Retinal pigment epithelial cell (primary cell): ENCODE results near the gene YAP1.

Experiments
- DNase-seq: peaks from one replicate; pipeline ENCODE4 v3.0.0-alpha.2; 2010; ENCODE audit warnings: low read depth
- H3K4me3 ChIP-seq: 2 replicates; pipeline ENCODE4 v1.5.1; 2011; ENCODE audit warnings: mild to moderate bottlenecking, low read length, control low read depth, moderate library complexity
- TF ChIP-seq, protein P1 (sequence below): conservative IDR thresholded peaks from 2 replicates; pipeline ENCODE4 v1.5.1; 2011; ENCODE audit warnings: low read depth, low read length, control low read depth, inconsistent platforms

Gene YAP1

DNA sequence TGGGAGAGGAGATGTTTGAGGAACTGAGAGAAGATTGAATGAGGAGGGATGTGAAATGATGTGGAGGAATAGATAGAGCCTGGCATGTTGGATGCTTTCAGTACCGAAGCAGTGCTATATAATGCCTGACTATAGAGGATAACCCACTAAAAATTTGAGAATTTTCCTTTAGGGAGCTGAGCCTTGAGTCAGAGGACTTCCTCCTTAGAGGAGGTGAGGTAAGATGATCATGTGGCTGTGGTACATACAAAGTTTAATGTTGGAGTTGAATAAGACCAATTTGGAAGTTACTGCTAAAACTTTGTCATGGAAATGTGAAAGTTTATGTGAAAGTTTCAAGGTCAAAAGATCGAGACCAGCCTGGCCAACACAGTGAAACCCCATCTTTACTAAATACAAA, 66.9 kb downstream of the YAP1 start:
- DNase-seq, result no peak

DNA sequence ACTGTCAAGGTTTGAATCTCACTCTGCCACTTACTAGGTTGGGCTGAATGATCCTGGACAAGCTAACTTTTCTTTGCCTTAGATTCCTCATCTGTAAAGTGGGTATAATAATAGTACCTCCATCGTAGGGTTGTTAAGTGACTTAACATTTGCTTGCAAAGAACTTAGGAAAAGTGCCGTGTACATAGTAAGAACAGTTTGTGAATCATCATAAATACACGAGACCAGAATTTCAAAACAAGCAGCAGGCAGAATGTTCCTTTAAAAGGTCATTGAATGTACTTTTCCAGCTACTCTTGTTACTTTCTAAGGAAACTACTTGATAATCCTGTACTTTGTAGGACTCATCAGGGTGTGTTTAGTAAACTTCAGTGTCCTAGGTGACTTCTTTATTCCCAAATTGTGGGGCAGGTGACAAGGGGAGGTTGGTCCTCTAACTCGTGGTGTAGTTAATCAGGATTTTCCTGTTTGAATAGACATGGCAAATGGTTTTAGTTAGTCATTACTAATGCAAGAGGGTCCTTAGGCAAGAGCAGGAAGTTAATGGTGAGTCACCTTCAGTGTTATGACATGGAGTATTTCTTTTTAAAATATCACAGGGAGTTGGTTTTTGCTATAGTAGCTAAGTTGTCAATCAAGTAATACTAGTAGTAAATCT, 67.9 kb downstream of the YAP1 start:
- DNase-seq, result peak; percentile 87
- no peak overlapping the region for H3K4me3 ChIP-seq
- TF ChIP-seq, protein P1, sequence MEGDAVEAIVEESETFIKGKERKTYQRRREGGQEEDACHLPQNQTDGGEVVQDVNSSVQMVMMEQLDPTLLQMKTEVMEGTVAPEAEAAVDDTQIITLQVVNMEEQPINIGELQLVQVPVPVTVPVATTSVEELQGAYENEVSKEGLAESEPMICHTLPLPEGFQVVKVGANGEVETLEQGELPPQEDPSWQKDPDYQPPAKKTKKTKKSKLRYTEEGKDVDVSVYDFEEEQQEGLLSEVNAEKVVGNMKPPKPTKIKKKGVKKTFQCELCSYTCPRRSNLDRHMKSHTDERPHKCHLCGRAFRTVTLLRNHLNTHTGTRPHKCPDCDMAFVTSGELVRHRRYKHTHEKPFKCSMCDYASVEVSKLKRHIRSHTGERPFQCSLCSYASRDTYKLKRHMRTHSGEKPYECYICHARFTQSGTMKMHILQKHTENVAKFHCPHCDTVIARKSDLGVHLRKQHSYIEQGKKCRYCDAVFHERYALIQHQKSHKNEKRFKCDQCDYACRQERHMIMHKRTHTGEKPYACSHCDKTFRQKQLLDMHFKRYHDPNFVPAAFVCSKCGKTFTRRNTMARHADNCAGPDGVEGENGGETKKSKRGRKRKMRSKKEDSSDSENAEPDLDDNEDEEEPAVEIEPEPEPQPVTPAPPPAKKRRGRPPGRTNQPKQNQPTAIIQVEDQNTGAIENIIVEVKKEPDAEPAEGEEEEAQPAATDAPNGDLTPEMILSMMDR, result no peak

More for the DNA sequence above, 66.9 kb downstream of the YAP1 start:
- TF ChIP-seq, protein P1, result no peak
- H3K4me3 ChIP-seq, result no peak overlapping the region

DNA sequence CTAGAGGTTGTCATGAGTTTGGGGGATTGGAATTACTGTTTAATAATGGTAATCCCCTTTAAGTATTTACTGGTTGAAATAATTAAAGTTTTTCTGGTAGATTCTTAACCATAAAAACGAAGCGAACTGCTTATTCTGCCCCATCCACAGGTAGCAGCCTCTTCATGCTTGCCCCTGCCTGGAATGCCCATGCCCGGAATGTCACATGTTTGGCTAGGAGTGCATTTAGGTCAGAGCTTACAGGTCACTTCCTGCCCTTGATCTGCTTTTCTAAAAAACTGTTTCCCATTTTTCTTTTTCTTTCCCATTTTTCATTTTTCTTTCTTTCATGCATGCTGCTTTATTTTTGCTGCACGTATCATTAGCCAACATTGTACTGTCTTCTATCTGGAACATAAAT, 69.1 kb downstream of the YAP1 start:
- no peak for DNase-seq
- TF ChIP-seq, protein P1, result no peak
- H3K4me3 ChIP-seq, result no peak overlapping the region

DNA sequence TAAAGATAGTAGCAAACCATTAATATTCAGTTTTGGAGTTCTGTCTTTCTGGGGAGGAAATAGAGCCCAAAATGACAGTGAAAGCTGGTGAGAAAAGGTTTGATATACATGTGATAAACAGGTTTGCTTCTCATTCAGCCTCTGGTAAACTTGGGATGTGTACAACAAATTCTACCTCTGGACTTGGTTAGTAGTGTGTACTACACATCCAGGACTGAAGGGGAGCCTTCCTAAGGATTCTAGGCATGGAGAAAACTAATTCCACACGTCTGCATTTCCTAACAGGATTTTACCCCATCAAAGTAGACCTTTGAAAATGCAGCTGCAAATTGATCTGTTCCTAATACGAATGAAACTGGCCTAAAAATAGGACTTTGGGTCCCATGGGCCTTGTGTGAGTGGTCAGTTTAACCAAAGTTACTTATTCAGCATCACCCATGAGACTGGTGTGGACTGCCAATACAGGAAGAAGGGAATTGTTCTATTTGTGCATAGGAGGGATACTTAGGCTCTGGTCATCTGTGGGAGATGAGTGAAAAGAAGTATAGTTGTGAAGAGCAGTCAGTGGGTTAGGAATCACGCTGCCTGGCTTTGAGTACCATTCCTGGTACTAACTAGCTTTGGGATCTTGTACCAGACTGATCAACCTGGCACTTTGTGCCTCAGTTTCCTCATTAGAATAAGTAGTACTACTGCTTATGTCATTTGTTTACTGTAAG, 74.2 kb downstream of the YAP1 start:
- TF ChIP-seq, protein P1, result no peak
- no peak for DNase-seq
- H3K4me3 ChIP-seq, result no peak overlapping the region

DNA sequence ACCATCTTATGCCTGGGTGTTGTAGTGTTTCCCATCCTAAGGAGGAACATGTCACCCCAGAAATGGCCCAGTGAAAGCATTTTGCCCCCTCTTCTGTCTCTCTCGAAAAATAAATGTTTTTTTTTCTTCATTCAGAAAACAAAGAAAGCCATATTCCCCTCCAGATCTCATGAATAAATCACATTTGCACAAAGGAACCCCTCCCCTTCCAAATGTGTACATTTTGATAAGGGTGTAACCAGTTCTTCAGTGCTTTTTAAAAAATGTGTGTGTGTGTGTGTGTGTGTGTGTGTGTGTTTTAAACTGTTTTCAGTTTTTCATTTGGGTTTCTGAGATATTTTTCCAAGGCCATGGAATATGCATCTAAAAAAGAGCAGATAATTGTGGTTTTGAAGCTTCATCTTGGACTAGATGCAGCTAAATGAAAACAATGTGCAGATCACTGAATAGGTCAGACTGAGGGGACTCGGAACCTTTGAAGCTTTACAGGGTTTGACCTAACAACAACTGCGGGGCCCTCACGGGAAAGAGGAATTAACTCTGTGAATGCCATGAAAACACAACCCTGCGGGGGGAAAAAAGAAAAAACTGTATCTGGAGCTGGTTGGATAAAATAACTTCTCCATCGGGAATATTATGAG, 76.4 kb downstream of the YAP1 start:
- no peak overlapping the region for H3K4me3 ChIP-seq
- no peak for DNase-seq
- TF ChIP-seq, protein P1, result no peak

DNA sequence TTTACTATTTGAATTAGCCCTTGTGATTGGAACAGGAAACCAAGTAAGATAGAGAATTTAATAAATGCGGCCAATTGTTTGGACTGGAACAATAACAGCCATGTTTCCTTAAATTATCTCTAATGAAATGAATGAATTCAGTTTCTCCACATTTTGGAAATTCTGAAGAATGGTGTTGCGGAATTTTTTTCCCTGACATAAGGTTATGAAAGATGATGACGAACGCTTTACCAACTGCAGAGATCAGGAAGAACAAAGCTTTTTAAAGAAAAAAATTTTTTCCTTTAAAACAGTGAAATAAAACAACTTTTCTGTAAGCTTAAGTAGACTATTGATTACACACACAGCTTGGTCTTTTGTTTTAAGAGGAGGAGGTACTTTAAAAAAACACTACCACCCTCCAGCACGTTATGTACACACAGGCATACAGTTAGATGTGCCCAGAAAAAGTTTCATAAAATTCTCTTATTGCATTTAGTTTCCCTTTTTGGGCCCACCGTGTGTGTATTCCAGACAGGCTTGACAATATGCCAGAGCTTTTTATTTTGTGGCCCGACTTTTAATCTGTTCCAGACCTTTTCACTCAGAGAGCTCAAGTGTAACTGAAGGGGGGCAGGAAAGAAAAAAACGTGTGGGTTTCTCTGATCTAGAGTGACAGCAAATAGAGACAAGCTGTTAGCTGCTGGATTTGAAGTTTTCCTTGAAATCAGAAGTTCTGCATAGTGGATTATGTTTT, 77.3 kb downstream of the YAP1 start:
- no peak overlapping the region for H3K4me3 ChIP-seq
- peak; percentile 26 for DNase-seq
- TF ChIP-seq, protein P1, result no peak
